ENCODE measurements around the gene SPEM1.

The SPEM1 gene

GRCh38 chr17:7419819-7420610 is at the start of gene SPEM1:
SPEM1 (plus strand) TSS chr17:7420324; CDS start chr17:7420385, 61 bp downstream.
- H3K27ac ChIP-seq = no peak within 1 kb of the TSS
- TF ChIP-seq CTCF (conservative IDR thresholded peaks at IDR 0.05) = no peak

- no peak overlapping the region for H3K27ac ChIP-seq
- TF ChIP-seq CTCF (conservative IDR thresholded peaks at IDR 0.05) = no peak
Measured at GRCh38 chr17:7370853-7371252, 49.3 kb upstream of the SPEM1 start.

GRCh38 chr17:7374353-7374752 is 45.8 kb upstream of the SPEM1 start:
- H3K27ac ChIP-seq = no peak overlapping the region
- TF ChIP-seq CTCF (conservative IDR thresholded peaks at IDR 0.05) = no peak

- TF ChIP-seq CTCF (conservative IDR thresholded peaks at IDR 0.05) = no peak
Measured at GRCh38 chr17:7379134-7379533, 41.0 kb upstream of the SPEM1 start.

GRCh38 chr17:7380321-7380720 is 39.8 kb upstream of the SPEM1 start:
- peak overlapping the region; percentile 75 for H3K27ac ChIP-seq
- TF ChIP-seq CTCF (conservative IDR thresholded peaks at IDR 0.05) = no peak

More at GRCh38 chr17:7379134-7379533, 41.0 kb upstream of the SPEM1 start:
- no peak overlapping the region; the same call in 1 of the 2 replicates for H3K27ac ChIP-seq

- peak within 1 kb of the TSS; percentile 75 for H3K27ac ChIP-seq
- no peak for TF ChIP-seq CTCF (conservative IDR thresholded peaks at IDR 0.05)
Measured at GRCh38 chr17:7380855-7381683, 39.1 kb upstream of the SPEM1 start, which contains the start of gene TNK1. TNK1 (plus strand) TSS chr17:7381089; CDS start chr17:7382927, 1,838 bp downstream.

- no peak for TF ChIP-seq CTCF (conservative IDR thresholded peaks at IDR 0.05)
- H3K27ac ChIP-seq = no peak overlapping the region
Measured at GRCh38 chr17:7382901-7383300, 37.2 kb upstream of the SPEM1 start.
